ENCODE results near the gene PDIA6.
"Not testable (repeated sequence)": the region's sequence is repeated elsewhere in the genome, so short reads cannot be mapped to it uniquely, and the experiment has no call there.

The PDIA6 gene

DNA sequence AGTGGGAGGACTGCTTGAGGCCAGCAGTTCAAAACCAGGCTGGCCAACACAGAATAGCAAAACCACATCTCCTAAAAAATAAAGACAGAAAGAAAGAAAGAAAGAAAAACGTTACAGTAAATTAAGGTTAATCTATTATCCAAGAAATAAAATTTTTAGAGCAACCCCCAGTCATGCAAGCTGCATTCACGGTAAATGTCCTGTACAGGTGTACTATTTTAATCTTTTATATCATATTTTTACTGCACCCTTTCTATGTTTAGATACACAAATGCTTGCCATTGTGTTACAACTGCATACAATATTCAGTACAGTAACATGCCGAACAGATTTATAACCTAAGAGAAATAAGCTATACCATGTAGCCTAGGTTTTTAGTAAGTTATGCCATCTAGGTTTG, 6.0 kb downstream of the PDIA6 start:
- DNase-seq, result no peak

DNA sequence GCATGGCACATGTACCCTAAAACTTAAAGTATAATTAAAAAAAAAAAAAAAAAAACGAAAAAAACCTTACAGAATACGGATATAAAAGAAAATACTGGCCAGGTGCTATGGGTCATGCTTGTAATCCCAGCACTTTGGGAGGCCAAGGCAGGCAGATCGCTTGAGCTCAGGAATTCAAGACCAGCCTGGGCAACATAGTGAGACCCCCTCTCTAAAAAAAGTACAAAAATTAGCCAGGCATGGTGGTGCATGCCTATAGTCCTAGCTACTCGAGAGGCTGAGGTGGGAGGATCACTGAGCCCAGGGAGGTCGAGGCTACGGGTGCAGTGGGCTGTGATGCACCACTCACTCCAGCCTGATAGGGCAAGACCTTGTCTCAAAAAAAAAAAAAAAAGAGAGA, 6.6 kb downstream of the PDIA6 start:
- DNase-seq, result not testable (repeated sequence)

DNA sequence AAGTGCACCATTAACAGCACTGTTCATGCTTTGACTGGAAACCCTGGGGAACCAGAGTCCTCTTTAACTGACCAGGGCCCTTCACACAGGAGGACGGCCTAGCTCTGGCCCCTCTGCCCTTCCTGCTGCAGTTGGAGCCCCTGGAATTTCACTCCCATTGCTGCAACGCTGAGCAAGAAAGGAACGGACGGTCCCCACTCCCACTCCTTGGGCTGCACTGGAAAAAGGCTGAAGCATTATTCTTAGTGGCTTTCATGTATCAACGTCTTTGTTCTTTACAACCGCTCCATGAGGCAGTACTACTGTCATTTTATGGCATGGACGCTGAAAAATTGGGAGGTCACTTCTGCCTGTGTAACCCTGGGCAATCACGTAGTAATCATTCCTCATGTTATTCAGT, 9.9 kb downstream of the PDIA6 start:
- DNase-seq, result no peak

DNA sequence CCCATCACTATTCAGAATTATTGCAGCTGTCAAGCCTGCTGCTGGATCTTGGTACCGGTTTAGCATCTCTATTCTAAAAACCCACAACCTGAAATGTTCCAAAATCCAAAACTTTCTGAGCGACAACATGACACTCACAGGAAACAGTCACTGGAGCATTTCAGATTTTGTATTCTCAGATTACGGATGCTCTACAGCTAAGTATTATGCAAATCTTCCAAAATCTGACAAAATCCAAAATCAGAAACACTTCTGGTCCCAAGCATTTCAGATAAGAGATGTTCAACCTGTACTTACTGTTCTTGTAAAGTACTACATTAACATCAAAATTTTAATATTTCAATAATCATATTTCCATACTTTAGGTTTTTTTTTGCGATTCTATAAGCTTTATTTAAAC, 12.4 kb downstream of the PDIA6 start:
- no peak for DNase-seq

DNA sequence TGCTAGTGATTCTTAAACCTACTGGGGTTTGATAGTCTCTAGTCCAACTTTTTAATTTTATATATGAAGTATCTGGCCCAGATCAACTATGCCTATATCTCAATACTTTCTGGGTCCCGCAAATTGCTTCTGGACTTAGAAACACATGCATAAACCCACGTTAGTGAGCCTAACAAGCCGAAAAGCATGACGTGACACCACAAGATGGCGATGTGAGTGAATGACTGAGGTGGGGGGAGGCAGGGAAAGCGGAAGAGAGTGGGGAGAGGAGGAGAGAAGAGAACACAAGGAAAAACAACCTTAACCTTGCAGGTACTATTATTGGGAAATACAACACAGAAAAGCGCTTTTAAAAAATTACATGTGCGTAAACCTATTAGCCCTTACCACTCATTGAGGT, 13.8 kb downstream of the PDIA6 start:
- DNase-seq, result no peak

DNA sequence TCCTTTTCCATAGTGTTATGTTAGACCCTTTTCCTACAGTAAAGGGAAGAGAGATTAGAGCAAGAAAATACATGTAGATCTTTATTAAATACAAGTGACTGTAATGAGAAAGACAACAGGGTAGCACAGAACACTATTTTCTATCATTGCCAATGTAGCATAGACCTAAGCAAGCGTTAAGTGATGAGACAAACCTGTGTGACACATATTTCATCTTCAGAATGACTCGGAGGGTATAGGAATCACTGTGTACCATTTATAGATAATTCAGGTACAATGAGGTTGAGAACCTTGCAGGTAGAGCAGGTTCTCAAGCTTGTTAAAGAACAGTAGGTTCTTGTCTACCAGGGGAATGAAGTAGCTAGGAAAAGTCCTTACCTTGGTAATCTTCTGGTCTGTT, 15.9 kb downstream of the PDIA6 start:
- DNase-seq, result no peak

DNA sequence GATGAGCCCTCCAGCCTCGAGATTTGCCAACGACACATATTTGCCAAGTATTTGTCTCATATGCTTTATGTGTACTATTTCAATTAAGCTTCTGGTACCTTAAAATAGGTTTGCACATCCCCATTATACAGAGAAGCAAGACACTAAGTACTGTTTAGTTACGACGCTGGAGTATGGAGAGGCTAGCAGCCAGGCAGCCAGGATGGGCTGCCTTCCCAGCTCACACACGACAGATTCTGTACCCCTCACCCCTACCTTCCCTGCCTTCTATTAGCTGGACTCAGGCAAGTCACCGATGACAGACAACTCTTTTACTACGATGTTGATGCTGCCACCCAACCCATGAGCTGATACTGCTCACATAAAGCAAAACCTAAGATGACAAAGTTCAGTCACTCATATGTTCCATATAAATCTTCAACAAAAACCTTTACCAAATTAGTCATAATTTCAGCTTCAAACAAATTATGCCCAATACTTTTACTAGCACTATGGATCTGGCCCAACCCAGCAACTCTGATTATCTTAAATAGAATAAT, 17.0 kb downstream of the PDIA6 start:
- DNase-seq, result no peak

DNA sequence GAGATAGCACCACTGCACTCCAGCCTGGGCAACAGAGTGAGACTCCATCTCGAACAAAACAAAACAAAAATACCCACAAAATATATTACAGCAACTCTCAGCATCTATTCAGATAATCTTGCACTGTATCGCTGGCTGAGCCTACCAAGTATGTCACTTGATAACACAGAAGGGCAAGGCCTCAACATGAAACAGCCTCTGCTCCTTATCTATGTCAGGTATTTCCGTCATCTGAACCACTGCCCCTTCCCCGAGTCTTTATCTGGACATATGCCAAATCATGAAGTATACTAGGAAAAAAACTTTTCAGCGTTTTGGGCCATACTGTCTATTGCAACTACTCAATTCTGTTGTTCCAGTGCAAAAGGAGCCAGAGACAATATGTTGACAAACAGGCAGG, 17.7 kb downstream of the PDIA6 start:
- DNase-seq, result peak; percentile 20

DNA sequence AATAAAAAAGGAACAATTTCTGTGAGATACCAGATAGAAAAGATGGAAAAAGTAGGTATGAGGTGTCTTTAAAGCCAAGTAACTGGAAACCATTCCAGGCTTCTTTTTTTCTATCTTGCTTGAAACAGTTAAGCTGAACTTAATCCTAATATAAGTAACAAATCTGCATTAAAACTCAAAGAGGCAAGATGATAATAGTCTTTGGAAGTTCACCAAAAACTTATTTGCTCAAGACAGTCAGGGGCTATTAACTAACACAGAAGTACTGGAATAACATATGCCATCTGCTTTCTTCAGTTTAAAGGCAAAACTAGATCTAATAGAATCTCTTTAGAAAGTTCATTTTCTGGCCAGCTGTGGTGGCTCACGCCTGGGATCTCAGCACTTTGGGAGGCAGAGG, 18.8 kb downstream of the PDIA6 start:
- no peak for DNase-seq

DNA sequence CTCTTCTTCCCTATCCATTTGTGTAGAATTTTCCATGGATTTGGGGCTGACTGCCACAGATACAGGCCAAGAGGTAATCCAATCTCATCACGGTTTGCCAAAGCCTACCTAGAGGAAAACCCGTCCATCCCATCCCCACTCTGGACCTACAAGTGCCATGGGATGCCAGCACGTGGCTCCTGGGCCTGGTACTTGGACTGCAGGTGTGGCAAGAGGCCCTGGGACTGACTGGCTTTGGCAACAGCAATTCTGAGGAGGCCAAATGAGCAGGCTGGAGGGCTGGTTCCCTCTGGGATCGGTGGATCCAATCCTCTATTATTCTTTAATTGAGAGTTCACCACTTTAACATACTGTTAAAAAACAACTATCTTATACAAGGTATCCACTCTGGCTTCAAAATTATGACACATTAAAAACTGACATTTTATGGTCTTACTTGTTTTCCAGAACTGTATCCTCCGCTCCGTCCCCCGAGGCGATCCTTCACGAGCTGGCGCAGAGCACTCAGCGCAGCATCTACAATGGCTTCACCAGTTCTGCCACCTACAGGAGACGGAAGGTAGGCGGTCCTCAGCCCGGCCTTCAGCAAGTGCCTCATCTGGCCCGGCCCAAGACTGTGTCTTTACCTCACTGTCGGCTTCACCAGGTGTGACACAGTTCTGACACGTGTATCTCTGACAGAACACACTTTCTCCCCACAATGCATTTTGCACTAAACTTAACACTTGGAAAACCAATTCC, 19.8 kb downstream of the PDIA6 start:
- no peak for DNase-seq

DNA sequence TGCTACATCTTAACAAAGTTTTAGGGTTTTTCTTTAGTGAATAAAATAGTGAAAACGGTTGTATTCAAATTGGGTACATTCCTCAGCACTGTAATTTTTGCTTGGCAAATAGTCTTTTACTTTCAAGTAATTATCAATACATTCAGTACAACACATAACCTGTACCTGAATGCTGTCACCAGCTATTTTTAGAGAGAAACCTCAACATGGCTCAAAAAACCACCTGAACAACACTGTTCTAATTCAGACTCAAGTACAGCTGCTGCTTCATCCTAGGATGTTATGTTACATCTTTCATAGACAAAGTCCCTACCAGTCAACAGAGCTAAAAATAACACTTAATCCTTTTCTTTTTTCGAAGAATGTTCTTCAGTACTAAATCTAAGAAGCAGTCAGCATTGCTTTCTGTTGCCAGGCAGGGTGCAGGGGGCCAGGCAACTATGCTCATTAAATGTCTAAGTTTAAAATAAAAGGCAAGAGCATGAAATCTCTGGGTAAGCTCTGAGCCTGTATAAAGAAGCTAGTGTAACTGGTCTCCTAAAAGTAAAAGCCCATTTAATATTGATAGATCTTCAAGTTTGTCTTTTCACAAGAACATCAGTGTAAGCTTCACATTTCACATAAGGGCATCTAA, 20.5 kb downstream of the PDIA6 start:
- no peak for DNase-seq

DNA sequence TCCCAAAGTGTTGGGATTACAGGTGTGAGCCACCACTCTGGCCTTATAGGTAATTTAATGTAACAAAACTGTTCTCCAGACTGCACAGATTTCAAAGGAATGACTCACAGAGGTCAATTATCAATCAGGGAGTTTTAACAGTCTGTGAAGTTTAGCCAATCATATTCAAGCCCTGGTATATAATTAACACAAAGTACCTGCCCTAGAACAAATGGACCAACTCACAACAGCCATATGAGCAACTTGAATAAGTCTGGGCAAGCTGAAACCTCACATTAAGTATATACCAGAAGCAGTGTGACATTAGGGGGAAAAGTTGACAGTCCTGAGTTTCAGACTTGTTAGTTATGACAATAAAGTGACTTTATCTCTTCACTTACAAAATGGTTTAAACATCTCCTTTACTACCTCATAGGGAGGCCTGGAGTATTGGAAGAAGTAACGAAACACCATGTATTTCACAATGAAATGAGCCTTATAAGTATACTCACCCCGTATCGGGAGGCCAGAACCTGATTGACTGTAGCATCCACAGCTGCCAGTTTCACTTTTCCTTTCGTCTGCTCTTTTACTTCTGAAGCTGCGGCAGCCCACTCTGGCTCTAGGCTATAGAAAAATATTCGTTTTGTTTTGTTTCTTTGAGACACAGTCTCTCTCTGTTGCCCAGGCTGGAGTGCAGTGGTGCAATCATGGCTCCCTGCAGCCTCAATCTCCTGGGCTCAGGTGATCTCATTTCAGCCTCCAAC, 22.2 kb downstream of the PDIA6 start:
- DNase-seq, result no peak

DNA sequence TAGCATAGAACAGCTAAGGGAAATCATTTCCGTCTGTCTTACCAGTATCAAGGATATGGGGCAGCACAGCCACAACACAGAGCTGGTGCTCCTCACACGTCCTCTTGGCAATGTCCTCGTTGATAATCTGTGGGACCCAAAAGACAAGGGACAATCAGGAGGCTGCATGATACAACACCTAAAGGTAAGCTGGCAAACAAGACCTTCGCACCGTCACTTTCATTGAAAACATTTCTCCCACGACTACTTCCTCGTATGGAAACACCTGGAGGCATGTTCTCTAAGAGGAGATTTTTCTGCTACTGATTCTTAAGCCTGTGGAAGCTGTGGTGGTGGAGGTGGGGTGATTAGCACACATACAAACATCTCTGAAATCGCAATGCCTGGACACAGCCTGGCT, 23.7 kb downstream of the PDIA6 start:
- DNase-seq, result no peak

DNA sequence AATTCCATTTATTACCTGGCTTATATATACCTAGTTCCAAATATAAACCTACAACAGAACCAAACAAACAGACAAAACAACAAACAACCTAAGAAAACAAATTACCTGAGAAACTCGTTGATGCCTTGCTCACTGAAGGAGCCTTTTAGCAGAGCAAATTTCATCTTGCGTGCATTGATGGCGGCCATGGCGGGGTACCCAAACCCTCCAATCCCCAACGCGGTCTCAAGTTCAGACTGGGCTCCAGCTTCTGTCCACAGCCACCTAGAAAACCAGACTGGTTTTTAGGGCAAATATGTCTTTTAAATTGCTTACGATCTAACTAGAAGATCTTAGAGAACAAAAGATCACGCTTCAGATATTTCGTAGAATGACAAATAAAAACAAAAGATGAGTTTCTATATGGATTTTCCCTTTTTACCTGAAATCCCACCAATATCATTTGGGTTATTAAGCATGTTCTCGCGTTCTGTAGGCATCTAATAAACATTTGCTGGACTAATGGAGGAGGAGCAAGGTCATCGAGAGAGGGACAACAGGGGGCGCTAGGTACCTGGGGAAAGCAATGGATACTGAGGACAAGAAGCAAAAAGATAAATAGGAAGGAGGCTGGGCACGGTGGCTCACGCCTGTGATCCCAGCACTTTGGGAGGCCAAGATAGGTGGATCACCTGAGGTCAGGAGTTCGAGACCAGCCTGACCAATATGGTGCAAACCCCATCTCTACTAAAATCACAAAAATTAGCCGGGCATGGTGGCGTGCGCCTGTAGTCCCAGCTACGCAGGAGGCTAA, 25.2 kb downstream of the PDIA6 start:
- DNase-seq, result peak; percentile 58

DNA sequence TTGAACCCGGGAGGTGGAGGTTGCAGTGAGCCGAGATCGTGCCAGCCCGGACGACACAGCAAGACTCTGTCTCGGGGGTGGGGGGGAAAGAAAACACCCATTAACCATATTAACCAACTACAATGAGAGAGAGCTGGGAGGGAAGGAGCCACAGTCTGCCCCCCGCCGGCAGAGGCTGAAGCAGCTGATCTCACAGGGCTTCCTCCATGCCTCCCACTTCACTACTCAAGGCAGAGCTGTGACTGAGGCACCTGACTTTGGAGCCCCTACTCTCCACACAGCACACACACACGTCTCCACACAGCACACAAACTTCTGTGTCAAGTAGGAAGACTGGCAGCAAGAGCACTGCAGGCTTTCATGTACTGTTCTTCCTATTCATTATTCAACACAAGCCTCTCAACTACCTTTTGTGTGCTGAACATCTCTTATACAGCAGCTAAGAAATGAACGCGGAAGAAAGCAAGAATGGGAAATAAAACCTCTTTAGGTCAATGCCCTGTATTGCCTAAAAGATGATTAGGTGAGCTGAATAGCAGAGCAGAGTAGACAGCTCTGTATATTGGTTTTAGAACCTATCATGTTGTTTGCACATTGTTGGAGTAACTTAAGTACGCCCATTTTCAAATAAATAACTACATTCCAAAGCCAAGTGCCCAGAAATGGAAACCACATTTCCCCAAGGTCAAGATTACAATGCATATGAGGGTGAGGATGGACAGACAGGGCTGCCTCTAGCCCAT, 26.2 kb downstream of the PDIA6 start:
- no peak for DNase-seq

DNA sequence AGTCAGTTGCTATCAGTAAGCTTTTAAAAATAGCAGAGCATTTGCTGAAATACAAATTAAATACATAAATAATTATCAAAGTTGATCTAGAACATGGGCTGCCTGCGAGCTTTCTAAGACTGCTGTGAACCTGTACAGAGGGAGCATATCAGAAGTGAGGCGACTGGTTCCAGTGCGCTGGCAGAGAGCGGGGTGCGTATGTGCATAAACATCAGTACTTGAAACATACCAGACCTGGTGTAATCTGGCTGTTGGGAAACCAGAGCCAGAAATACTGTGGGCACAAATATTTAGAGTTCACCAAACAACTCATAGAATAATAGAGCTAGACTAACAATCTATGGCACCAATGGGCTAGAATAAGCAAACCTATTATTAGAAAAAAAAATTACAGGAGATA, 27.3 kb downstream of the PDIA6 start:
- DNase-seq, result no peak

DNA sequence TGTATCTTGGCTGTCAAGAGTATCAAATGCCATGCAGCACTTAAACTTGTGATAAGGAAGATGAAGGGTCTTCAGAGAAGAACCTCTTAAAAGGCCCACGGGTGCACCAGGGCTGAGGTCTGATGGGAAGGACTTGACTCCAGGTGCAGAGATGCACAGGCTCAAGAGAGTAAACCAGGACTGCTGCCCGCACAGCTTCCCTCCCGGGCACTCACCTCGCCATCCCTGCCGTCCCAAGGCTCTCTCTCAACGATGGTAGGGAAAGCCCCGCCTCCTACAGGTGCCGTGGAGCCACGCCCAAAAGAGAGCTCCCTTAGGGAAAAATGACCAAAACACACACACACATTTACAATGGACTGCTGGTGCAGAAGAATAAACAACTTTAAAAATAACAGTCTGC, 27.9 kb downstream of the PDIA6 start:
- DNase-seq, result no peak

DNA sequence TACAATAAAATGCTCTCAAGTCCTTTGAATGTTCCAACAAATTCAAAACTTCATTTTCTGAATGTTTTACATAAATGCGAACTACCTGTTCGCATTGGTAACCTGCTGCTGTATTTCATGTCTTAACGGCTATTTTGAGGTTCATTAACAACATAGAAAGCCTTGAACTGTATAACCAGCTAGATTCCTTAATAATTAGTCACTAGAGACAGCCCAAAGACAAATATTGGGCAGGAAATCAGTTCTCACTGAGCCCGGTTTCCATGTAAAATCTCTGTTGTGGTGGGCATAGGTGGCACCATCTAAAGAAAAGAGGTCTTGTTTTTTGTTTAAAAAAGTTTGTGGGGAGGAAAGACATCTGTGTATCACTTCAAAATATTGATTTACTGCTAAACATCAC, 29.2 kb downstream of the PDIA6 start:
- no peak for DNase-seq

DNA sequence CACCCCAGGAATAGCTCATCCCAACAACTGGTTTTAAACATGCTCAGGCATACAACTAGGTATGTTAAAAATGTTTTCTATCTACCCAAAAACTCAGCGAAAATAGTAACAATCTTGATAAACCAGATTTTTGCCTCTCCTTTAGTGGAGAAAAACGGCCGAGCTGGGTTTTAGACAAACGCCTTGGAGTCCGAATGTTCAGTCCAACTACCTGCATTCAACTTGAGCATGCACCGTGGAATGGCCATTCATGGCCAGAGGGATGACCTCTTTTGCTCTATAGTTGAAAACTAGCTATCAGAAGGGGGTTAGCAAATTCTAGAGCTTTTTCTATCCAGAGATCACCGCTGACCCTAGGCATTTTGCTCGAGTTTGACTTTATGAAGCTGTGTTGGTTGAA, 30.8 kb downstream of the PDIA6 start:
- DNase-seq, result no peak

DNA sequence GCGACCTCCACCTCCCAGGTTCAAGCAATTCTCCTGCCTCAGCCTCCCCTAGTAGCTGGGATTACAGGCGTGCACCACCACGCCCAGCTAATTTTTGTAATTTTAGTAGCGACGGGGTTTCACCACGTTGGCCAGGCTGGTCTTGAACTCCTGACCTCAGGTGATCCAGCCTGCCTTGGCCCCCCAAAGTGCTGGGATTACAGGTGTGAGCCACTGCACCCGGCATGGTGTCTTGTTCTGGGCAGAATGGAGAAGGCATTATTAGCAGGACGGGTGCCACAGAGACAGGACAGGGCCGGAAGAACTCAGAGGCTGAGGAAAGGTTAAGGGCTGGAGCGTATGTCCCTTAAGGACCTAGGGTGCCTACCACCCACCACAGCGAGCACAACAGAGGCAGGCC, 31.8 kb downstream of the PDIA6 start:
- not testable (repeated sequence) for DNase-seq

DNA sequence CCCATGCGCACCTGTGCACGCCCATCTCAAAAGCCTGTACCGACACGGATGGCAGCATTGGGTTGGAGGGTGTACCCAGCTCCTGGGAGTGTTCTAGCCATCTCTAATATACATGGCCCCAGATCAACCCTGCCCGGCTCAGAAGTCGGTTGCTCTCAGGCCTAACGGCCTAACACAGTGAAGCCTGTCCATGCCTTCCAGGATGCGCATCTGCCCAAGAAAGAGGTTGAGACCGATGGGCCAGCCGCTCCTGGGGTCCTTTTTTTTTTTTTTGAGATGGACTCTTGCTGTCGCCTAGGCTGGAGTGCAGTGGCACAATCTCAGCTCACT, 32.1 kb downstream of the PDIA6 start:
- no peak for DNase-seq

DNA sequence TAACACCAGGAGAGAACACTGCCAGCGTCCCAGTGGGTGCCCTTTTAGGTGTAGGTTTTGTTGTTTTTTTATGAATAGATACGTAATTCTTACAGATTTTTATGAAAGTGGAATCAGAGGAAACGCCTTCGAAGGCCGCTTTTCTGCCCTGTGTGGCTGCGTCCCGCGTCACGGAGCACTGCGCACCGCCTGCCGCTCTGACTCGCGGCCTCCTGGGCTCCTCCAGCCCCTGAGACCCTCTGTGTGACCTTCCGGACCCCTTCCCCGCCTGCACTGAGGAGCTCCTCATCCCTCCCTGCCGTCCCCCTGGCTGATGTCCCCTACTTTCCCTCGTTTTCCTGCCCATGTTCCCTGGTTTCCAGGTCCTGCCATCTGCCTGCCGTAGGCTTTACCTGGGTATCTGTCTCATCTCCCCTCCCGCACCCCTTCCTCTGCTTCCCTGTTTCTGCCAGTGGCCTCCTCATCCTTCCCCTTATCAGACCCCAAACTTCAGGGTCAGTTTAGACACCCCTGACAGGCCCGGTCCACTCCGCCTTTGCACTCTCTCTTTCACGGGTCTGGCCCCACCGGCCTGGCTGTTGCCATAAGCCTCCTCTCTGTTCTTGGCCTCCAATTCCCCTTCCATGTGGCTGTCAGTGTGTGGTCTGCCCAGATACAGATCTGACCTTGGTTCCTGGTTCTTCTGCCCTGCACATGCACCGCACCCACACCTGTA, 32.7 kb downstream of the PDIA6 start:
- DNase-seq, result no peak

Data from hematopoietic multipotent progenitor cell treated with erythropoietin and hydrocortisone succinate and interleukin-3 and kit ligand, for 4 days (in vitro differentiated cells).